ENCODE data around the gene IKZF3.

- TF ChIP-seq CTCF (conservative IDR thresholded peaks at IDR 0.05 in 1 of 2, IDR thresholded peaks at IDR 0.05 in 1 of 2; ENCODE audit: extremely low read depth in 1 of 2, insufficient read depth in 1 of 2, low read depth in 1 of 2, low read length in 2 of 2) = no peak
- no peak for TF ChIP-seq EZH2 (IDR thresholded peaks at IDR 0.05; ENCODE audit: borderline replicate concordance, low read length)
Measured at GRCh38 chr17:39776252-39776651, 87.9 kb downstream of the IKZF3 start.
